Activated T-helper 17 cell treated with anti-CD3 and anti-CD28 coated beads, Interleukin-2, amount 50 U/mL, for 72 hours (primary cell): ENCODE results near the gene CCDC160. TPM values are rescaled to one million over a fixed set of nuclear protein-coding genes. Genes with fewer than 3 reads are reported as not detected.
"Not testable (repeated sequence)": the region's sequence is repeated elsewhere in the genome, so short reads cannot be mapped to it uniquely, and the experiment has no call there.

Experiments used
- ATAC-seq: fragments of 150-1000 bp; cut with Tn5 transposase; replicated peaks from 2 replicates; pipeline ENCODE4 v1.10.0; 2021; ENCODE audit warnings: mild to moderate bottlenecking, moderate library complexity
- H3K27ac Mint-ChIP-seq: one replicate; pipeline ENCODE4 v1.8.0; 2022; ENCODE audit warnings: mixed read lengths
- H3K27me3 Mint-ChIP-seq: one replicate; pipeline ENCODE4 v1.8.0; 2022; ENCODE audit warnings: mixed read lengths
- H3K36me3 Mint-ChIP-seq: one replicate; pipeline ENCODE4 v1.8.0; 2022; ENCODE audit warnings: low read depth, mild to moderate bottlenecking, mixed read lengths
- H3K4me1 Mint-ChIP-seq: one replicate; pipeline ENCODE4 v1.8.0; 2022; ENCODE audit warnings: mixed read lengths
- H3K4me3 Mint-ChIP-seq: one replicate; pipeline ENCODE4 v1.8.0; 2022; ENCODE audit warnings: mild to moderate bottlenecking, mixed read lengths
- H3K9me3 Mint-ChIP-seq: one replicate; pipeline ENCODE4 v1.8.0; 2022; ENCODE audit warnings: mixed read lengths
- total RNA-seq, 2 donors: library from RNA; stranded (reverse); gene quantifications; one replicate each; pipeline ENCODE4 v1.2.3, GENCODE V29; 2022

Gene CCDC160
- total RNA-seq, 2 donors from 2014 or later: not detected

- Mint-ChIP-seq H3K9me3 (no peaks in the 10 kb centered on the region), H3K4me1 (no peaks in the 10 kb centered on the region), H3K4me3 (no peak overlapping the region), H3K36me3 (no peaks in the 10 kb centered on the region), H3K27ac (no peak overlapping the region), H3K27me3 (no peaks in the 10 kb centered on the region)
- no peak for ATAC-seq
Measured at GRCh38 chrX:134251241-134251640, 14.3 kb downstream of the CCDC160 start.

DNA sequence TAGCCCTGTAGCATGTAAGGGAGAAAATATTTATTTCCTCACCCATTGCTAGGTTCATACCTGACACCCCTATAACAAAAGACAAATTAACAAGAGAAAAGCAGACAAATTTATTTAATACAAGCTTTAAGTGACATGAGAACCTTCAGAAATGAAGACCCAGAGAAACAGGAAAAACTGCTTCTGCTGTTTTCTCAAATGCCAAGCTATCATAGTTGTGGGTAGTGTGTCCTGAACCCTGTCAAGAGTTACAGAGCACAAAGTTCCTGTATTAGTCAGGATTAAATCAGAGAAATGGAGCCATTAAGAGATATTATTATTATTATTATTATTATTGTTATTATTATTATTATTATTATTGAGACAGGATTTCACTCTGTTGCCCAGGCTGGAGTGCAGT, 17.5 kb downstream of the CCDC160 start:
- no peak for ATAC-seq
- Mint-ChIP-seq H3K27ac (no peak overlapping the region), H3K4me3 (no peak overlapping the region), H3K9me3 (no peaks in the 10 kb centered on the region), H3K4me1 (no peaks in the 10 kb centered on the region), H3K27me3 (no peaks in the 10 kb centered on the region), H3K36me3 (no peaks in the 10 kb centered on the region)

GRCh38 chrX:134255555-134255954, 18.6 kb downstream of the CCDC160 start:
- Mint-ChIP-seq H3K9me3 (no peaks in the 10 kb centered on the region), H3K36me3 (no peaks in the 10 kb centered on the region), H3K4me3 (no peak overlapping the region), H3K27me3 (no peaks in the 10 kb centered on the region), H3K4me1 (no peaks in the 10 kb centered on the region), H3K27ac (no peak overlapping the region)
- ATAC-seq: no peak

DNA sequence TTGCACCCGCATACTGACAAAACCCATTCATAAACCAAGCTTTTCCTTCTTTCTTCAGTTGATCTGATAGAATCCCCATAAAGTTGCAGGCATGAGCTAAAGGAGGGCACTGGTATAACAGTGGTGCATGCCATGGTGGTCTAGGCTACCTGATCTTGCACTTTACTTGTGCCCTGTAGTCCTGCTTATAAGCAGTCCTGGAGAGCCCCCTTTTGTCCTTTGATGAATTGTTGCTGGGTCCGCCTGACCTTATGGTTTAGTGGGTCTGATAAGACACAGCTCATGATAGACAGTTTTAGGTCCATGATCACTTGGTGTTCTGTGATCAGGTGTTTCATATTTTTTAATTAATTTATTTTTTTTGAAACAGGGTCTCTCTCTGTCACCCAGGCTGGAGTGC, 19.7 kb downstream of the CCDC160 start:
- Mint-ChIP-seq H3K4me3 (no peak overlapping the region), H3K9me3 (no peaks in the 10 kb centered on the region), H3K27ac (no peak overlapping the region), H3K27me3 (no peaks in the 10 kb centered on the region), H3K4me1 (no peaks in the 10 kb centered on the region), H3K36me3 (no peaks in the 10 kb centered on the region)
- ATAC-seq: no peak

DNA sequence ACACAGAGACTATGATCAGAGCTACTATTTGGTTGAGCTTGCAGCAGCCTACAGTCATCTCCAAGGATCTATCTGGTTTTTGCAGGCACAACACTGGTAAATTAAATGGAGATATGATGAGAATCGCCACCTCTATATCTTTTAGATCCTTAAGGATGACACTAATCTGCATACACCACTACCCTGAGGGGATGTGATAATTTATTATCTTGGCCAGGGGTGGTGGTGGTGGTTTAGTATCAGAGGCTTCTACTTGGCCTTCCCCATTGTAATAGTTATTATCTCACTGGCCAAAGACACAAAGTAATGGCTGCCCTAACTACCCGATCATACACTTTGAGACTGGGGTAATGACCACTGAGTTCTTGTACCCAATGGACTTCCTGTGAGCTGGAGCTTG, 21.2 kb downstream of the CCDC160 start:
- ATAC-seq: no peak
- Mint-ChIP-seq H3K4me3 (no peak overlapping the region), H3K9me3 (no peaks in the 10 kb centered on the region)

GRCh38 chrX:134285934-134286333, 49.0 kb downstream of the CCDC160 start:
- not testable (repeated sequence) for H3K4me3 Mint-ChIP-seq, H3K36me3 Mint-ChIP-seq, ATAC-seq, H3K4me1 Mint-ChIP-seq, H3K9me3 Mint-ChIP-seq, H3K27ac Mint-ChIP-seq
- peaks cover 10% of the 10 kb centered on the region for H3K27me3 Mint-ChIP-seq

More for the DNA sequence above, 21.2 kb downstream of the CCDC160 start:
- H3K4me1 Mint-ChIP-seq: no peaks in the 10 kb centered on the region
- H3K27ac Mint-ChIP-seq: no peak overlapping the region
- no peaks in the 10 kb centered on the region for H3K36me3 Mint-ChIP-seq
- H3K27me3 Mint-ChIP-seq: no peaks in the 10 kb centered on the region

DNA sequence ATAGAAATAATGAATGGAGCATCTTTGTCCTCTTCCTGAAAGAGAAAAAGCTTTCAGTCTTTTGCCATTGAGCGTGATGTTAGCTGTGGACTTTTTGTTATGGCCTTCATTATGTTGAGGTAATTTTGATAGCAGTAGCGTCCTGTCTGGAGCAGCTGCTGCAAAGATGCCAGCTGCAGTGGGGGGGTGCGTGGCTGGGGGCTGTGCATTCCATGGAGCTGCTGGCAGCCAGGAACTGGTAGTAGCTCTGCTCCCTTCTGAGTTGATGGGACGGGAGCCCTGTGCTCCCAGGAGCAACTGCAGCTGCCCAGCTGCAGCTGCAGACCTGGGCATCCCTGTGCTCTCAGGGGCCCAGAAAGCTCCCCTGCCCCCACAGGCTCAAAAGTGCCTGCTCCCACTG, 50.4 kb downstream of the CCDC160 start:
- no peak for ATAC-seq
- H3K4me1 Mint-ChIP-seq: no peaks in the 10 kb centered on the region
- peaks cover 3% of the 10 kb centered on the region for H3K27me3 Mint-ChIP-seq
- no peak overlapping the region for H3K27ac Mint-ChIP-seq
- H3K36me3 Mint-ChIP-seq: no peaks in the 10 kb centered on the region
- H3K4me3 Mint-ChIP-seq: no peak overlapping the region
- H3K9me3 Mint-ChIP-seq: no peaks in the 10 kb centered on the region

- H3K27me3 Mint-ChIP-seq: no peaks in the 10 kb centered on the region
- no peak overlapping the region for H3K27ac Mint-ChIP-seq
- no peaks in the 10 kb centered on the region for H3K36me3 Mint-ChIP-seq
- H3K9me3 Mint-ChIP-seq: no peaks in the 10 kb centered on the region
- H3K4me3 Mint-ChIP-seq: no peak overlapping the region
- no peak for ATAC-seq
- no peaks in the 10 kb centered on the region for H3K4me1 Mint-ChIP-seq
Measured at GRCh38 chrX:134294548-134294947, 57.6 kb downstream of the CCDC160 start.

Other genes starting within 250 kb of the CCDC160 start
- 10 to 100 TPM; 27.6 to 33.9 TPM for gene PHF6, start 136.1 kb downstream of the CCDC160 start, total RNA-seq
- gene HPRT1, start 223.0 kb downstream of the CCDC160 start, total RNA-seq: 100 to 1,000 TPM in 1 of 2 donors, 10 to 100 TPM in 1; 77.6 to 113 TPM